ENCODE data around the gene GRAMD1B. TPM values are rescaled to one million over a fixed set of nuclear protein-coding genes. Genes with fewer than 3 reads are reported as not detected.

Gene GRAMD1B
- total RNA-seq, 1 donor from 2014 or later, result 6.0 TPM

DNA sequence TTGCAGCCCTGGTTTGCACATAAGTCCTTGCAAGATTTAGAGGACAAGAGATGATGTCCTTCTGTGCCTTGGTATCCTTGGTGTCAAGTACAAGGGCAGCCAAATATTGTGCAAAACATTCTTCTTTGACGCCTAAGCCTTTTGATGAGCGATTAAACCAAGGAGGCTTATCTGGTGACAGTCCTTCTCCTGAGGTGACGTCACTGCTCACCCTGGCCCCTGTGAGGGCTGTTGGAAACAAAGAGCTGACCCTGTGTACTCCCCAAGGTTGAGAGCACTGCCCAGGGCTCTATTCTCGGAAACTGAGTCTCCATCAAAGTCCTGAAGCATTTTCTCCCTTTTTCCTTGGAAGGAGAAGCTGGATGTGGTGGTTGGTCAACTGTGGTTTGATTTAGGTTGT is 4.7 kb upstream of the GRAMD1B start:
- TF ChIP-seq CTCF (conservative IDR thresholded peaks at IDR 0.05; ENCODE audit: low read depth, low read length), result no peak
- no peak overlapping the region for H3K4me3 ChIP-seq (ENCODE audit: low read depth, low read length)
- DNase-seq (ENCODE audit: low read depth), result no peak

DNA sequence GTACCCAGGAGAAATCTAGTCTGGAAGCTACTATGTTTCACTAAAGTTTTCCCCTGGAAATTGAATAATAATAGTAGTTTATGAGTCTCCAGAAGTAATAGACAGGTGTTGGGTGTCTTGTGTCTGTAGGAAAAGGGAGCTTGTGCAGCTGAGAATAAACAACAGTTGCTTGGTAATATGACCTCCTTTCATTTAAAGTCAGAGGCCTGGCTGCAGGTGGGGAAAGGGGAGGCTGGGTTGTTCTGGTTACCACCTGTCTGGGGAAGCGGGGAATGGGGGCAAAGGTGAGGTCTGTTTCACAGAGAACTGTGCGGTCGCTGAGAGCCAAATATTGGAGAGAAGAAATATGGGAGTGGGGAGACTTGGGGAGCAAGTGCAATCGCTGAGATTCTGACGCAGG is 3.3 kb upstream of the GRAMD1B start:
- no peak for TF ChIP-seq CTCF (conservative IDR thresholded peaks at IDR 0.05; ENCODE audit: low read depth, low read length)
- DNase-seq (ENCODE audit: low read depth), result no peak
- H3K4me3 ChIP-seq (ENCODE audit: low read depth, low read length), result no peak overlapping the region

- H3K4me3 ChIP-seq (ENCODE audit: low read depth, low read length), result no peak overlapping the region
- no peak for TF ChIP-seq CTCF (conservative IDR thresholded peaks at IDR 0.05; ENCODE audit: low read depth, low read length)
- DNase-seq (ENCODE audit: low read depth), result no peak
Measured at GRCh38 chr11:123427405-123427804, 2.7 kb upstream of the GRAMD1B start.

GRCh38 chr11:123428116-123428715 is 1.9 kb upstream of the GRAMD1B start:
- no peak for DNase-seq (ENCODE audit: low read depth)
- no peak overlapping the region for H3K4me3 ChIP-seq (ENCODE audit: low read depth, low read length)
- no peak for TF ChIP-seq CTCF (conservative IDR thresholded peaks at IDR 0.05; ENCODE audit: low read depth, low read length)

- no peak for TF ChIP-seq CTCF (conservative IDR thresholded peaks at IDR 0.05; ENCODE audit: low read depth, low read length)
- no peak for DNase-seq (ENCODE audit: low read depth)
Measured at GRCh38 chr11:123429336-123429735, 733 bp upstream of the GRAMD1B start.

DNA sequence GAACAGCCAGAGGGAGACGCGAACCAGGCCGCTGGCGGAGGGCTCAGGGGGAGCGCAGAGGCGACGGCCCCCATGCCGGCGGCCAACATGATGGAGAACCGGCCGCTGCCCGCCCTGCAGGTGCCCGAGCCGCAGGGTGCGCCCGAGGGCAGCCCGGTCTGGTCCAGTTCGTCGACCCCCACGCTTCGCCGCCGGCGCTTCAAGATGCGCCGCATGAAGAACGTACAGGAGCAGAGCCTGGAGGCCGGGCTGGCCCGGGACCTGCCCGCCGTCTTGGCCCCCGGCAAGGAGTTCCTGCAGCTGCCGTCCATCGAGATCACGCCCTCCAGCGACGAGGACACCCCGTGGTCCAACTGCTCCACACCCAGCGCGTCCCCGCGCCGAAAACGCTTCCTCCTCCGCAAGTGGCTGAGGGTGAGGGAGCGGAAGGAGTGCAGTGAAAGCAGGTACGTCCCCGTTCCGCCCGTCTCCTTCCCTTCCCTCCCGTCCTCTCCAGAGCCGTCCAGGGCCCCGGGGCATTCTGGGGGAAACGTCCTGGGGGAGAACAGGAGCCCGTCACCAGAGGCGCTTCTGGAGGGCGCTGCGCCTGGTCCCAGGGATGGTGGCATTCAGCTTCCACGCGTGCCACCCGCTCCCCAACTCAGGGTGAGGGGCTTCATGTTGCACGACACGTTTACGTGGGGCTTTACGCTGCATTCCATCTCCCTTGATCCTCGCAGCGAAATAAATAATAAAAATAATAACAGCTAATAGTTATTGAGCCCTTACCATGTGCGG is 840 bp downstream of the GRAMD1B start:
- peak overlapping the region; percentile 21 for H3K4me3 ChIP-seq (ENCODE audit: low read depth, low read length)
- DNase-seq (ENCODE audit: low read depth), result no peak

More at GRCh38 chr11:123429336-123429735, 733 bp upstream of the GRAMD1B start:
- no peak overlapping the region for H3K4me3 ChIP-seq (ENCODE audit: low read depth, low read length)

More for the DNA sequence above, 840 bp downstream of the GRAMD1B start:
- no peak for TF ChIP-seq CTCF (conservative IDR thresholded peaks at IDR 0.05; ENCODE audit: low read depth, low read length)
